ENCODE measurements around the gene EIF6. TPM values are rescaled to one million over a fixed set of nuclear protein-coding genes. Genes with fewer than 3 reads are reported as not detected.

EIF6 gene
- total RNA-seq, 2 donors from 2014 or later: 127 to 132 TPM

DNA sequence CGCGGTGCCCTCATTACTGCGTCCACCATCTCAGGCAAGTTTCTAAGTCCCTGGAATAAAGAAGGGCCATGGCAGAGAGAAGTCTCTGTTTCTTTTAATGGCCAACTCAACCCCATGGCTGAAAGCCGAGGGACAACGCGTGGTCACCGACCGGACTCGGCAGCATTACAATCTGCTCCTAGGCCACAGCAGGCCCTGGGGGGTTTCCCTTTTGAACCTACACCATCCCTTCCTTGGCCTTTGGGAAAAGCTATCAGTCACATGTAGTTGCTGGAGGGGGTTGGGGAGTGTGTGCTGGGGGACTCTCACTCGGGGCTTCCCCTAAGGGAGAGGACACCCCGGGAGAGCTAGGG lies 18.8 kb upstream of the EIF6 start:
- H3K36me3 Mint-ChIP-seq (ENCODE audit: low read depth): peaks cover 8% of the 10 kb centered on the region
- TF ChIP-seq CTCF (conservative IDR thresholded peaks at IDR 0.05): no peak
- Histone ChIP-seq H3K4me3 (ENCODE audit: low read length) (no peak overlapping the region), H3K9ac (ENCODE audit: extremely low read depth, low read length, poor library complexity, severe bottlenecking) (no peak overlapping the region), H3K36me3 (ENCODE audit: control insufficient read depth, insufficient read depth, low read length) (peaks cover 27% of the 10 kb centered on the region), H3K9me3 (ENCODE audit: control insufficient read depth, low read length) (no peaks in the 10 kb centered on the region), H3K27ac (ENCODE audit: low read depth, low read length) (no peak overlapping the region), H3K27me3 (ENCODE audit: control insufficient read depth, insufficient read depth, low read length, poor library complexity, severe bottlenecking) (no peaks in the 10 kb centered on the region), H3K4me1 (ENCODE audit: control insufficient read depth, insufficient read depth, low read length) (peaks cover 4% of the 10 kb centered on the region)
- no peak overlapping the region for H3K4me3 Mint-ChIP-seq
- 91 to 100% methylated on average over 2 to 11 of the region's 11 CpGs for WGBS, 2 experiments (ENCODE audit: insufficient coverage in 1 of 2, insufficient read length in 1 of 2)
- no peak overlapping the region for H3K27ac Mint-ChIP-seq
- DNase-seq: no peak
- H3K4me1 Mint-ChIP-seq: peaks cover 5% of the 10 kb centered on the region
- peaks cover 13% of the 10 kb centered on the region for H3K27me3 Mint-ChIP-seq (ENCODE audit: insufficient read depth)
- no peaks in the 10 kb centered on the region for H3K9me3 Mint-ChIP-seq

GRCh38 chr20:35302421-35303335 lies 18.1 kb upstream of the EIF6 start:
- Histone ChIP-seq H3K4me3 (ENCODE audit: low read length) (no peak overlapping the region), H3K36me3 (ENCODE audit: control insufficient read depth, insufficient read depth, low read length) (peaks cover 27% of the 10 kb centered on the region), H3K27ac (ENCODE audit: low read depth, low read length) (no peak overlapping the region), H3K9ac (ENCODE audit: extremely low read depth, low read length, poor library complexity, severe bottlenecking) (no peak overlapping the region), H3K4me1 (ENCODE audit: control insufficient read depth, insufficient read depth, low read length) (peaks cover under 1% of the 10 kb centered on the region), H3K27me3 (ENCODE audit: control insufficient read depth, insufficient read depth, low read length, poor library complexity, severe bottlenecking) (no peaks in the 10 kb centered on the region), H3K9me3 (ENCODE audit: control insufficient read depth, low read length) (no peaks in the 10 kb centered on the region)
- Mint-ChIP-seq H3K36me3 (ENCODE audit: low read depth) (peaks cover 8% of the 10 kb centered on the region), H3K27ac (no peak overlapping the region), H3K9me3 (no peaks in the 10 kb centered on the region), H3K4me1 (peaks cover 5% of the 10 kb centered on the region), H3K27me3 (ENCODE audit: insufficient read depth) (peaks cover 14% of the 10 kb centered on the region), H3K4me3 (no peak overlapping the region)
- no peak for DNase-seq
- no peak for TF ChIP-seq CTCF (conservative IDR thresholded peaks at IDR 0.05)
- WGBS, 2 experiments (ENCODE audit: insufficient coverage in 1 of 2, insufficient read length in 1 of 2): 91 to 100% methylated on average over 2 to 3 of the region's 6 CpGs

DNA sequence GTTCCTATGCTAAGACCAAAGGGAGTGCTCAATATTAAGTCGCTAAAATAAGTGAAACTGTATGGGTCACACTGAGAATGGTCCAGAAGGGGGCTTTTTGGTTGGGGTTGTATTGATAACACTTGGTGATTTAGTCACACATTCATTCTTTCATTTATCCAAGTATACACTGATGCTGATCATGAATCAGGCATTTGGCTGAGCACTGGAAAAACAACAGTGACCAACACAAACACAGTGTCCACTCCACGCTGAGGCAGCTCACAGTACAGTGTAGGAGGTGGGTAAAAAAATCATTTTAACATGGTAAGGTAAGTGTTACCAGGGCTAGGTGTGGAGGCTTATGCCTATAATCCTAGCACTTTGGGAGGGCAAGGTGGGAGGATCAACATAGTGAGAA lies 16.9 kb upstream of the EIF6 start:
- no peak for DNase-seq
- peaks cover 25% of the 10 kb centered on the region for H3K36me3 ChIP-seq (ENCODE audit: control insufficient read depth, insufficient read depth, low read length)
- no peaks in the 10 kb centered on the region for H3K4me1 ChIP-seq (ENCODE audit: control insufficient read depth, insufficient read depth, low read length)
- no peak overlapping the region for H3K27ac ChIP-seq (ENCODE audit: low read depth, low read length)
- H3K27me3 ChIP-seq (ENCODE audit: control insufficient read depth, insufficient read depth, low read length, poor library complexity, severe bottlenecking): no peaks in the 10 kb centered on the region
- no peaks in the 10 kb centered on the region for H3K9me3 ChIP-seq (ENCODE audit: control insufficient read depth, low read length)
- no peak overlapping the region for H3K4me3 ChIP-seq (ENCODE audit: low read length)
- 93% methylated on average over 2 of the region's 2 CpGs; no CpG with 5 or more reads in 1 of the 2 experiments for WGBS, 2 experiments (ENCODE audit: insufficient coverage in 1 of 2, insufficient read length in 1 of 2)
- H3K4me3 Mint-ChIP-seq: no peak overlapping the region
- no peak overlapping the region for H3K27ac Mint-ChIP-seq
- no peaks in the 10 kb centered on the region for H3K9me3 Mint-ChIP-seq
- H3K9ac ChIP-seq (ENCODE audit: extremely low read depth, low read length, poor library complexity, severe bottlenecking): no peak overlapping the region
- peaks cover 8% of the 10 kb centered on the region for H3K36me3 Mint-ChIP-seq (ENCODE audit: low read depth)
- H3K4me1 Mint-ChIP-seq: peaks cover 5% of the 10 kb centered on the region
- no peak for TF ChIP-seq CTCF (conservative IDR thresholded peaks at IDR 0.05)
- H3K27me3 Mint-ChIP-seq (ENCODE audit: insufficient read depth): peaks cover 16% of the 10 kb centered on the region
